ENCODE measurements around the gene RABGAP1.

Gene RABGAP1

GRCh38 chr9:123011380-123011779 lies 70.6 kb downstream of the RABGAP1 start:
- no peak for DNase-seq

GRCh38 chr9:123011878-123012528 lies 71.2 kb downstream of the RABGAP1 start:
- DNase-seq: no peak

- DNase-seq: no peak
Observed at GRCh38 chr9:123016631-123017030, 75.8 kb downstream of the RABGAP1 start.

- no peak for DNase-seq
Observed at GRCh38 chr9:123020796-123021195, 80.0 kb downstream of the RABGAP1 start.

- DNase-seq: no peak
Observed at GRCh38 chr9:123026425-123026824, 85.6 kb downstream of the RABGAP1 start.

- DNase-seq: no peak
Observed at GRCh38 chr9:123027517-123027916, 86.7 kb downstream of the RABGAP1 start.

- no peak for DNase-seq
Observed at GRCh38 chr9:123028136-123028535, 87.3 kb downstream of the RABGAP1 start.

GRCh38 chr9:123028973-123029372 lies 88.2 kb downstream of the RABGAP1 start:
- no peak for DNase-seq

GRCh38 chr9:123031963-123032362 lies 91.1 kb downstream of the RABGAP1 start:
- DNase-seq: no peak

GRCh38 chr9:123033352-123033751 lies 92.5 kb downstream of the RABGAP1 start, which contains the start of gene GPR21:
GPR21 (plus strand) TSS chr9:123033667; CDS start chr9:123034567, 900 bp downstream.
- no peak for DNase-seq

GRCh38 chr9:123033864-123034601 lies 93.2 kb downstream of the RABGAP1 start:
- peak; percentile 28 for DNase-seq

GRCh38 chr9:123034881-123035510 lies 94.2 kb downstream of the RABGAP1 start:
- DNase-seq: no peak

- no peak for DNase-seq
Observed at GRCh38 chr9:123035791-123036190, 95.0 kb downstream of the RABGAP1 start.

- DNase-seq: peak; percentile 38
Observed at GRCh38 chr9:123036893-123037545, 96.2 kb downstream of the RABGAP1 start.

- DNase-seq: no peak
Observed at GRCh38 chr9:123039617-123040219, 98.9 kb downstream of the RABGAP1 start.

GRCh38 chr9:123040801-123041200 lies 100.0 kb downstream of the RABGAP1 start:
- peak; percentile 63 for DNase-seq

- DNase-seq: no peak
Observed at GRCh38 chr9:123041489-123041888, 100.7 kb downstream of the RABGAP1 start.

- peak; percentile 49 for DNase-seq
Observed at GRCh38 chr9:123043081-123043939, 102.5 kb downstream of the RABGAP1 start.

- DNase-seq: peak; percentile 98
Observed at GRCh38 chr9:123044586-123044985, 103.8 kb downstream of the RABGAP1 start.

GRCh38 chr9:123046406-123047195 lies 105.8 kb downstream of the RABGAP1 start:
- DNase-seq: no peak

- peak; percentile 92 for DNase-seq
Observed at GRCh38 chr9:123048748-123049147, 107.9 kb downstream of the RABGAP1 start.

All from fibroblast of skin of back (primary cell).